GM13976 (cell line): ENCODE data around the gene DNAH3.

Experiments
- DNase-seq: peaks from one replicate; pipeline ENCODE4 v3.0.0; 2012; ENCODE audit warnings: low spot score
- CTCF ChIP-seq: IDR thresholded peaks from 2 replicates; pipeline ENCODE4 v1.5.1; 2012; ENCODE audit warnings: borderline replicate concordance, mild to moderate bottlenecking; ENCODE audit not compliant: insufficient read depth; ENCODE audit errors: extremely low read depth, missing control alignments, control extremely low read depth
- in situ Hi-C: fragments of 300-500 bp; cut with MboI; formaldehyde crosslinking; loops from one replicate; pipeline ENCODE4 v1.12.0; 2022; ENCODE audit warnings: low sequenced_read_pairs, mixed read lengths, inconsistent platforms; ENCODE audit not compliant: unreplicated experiment

Gene DNAH3

GRCh38 chr16:21167929-21168602 lies 17.4 kb upstream of the DNAH3 start:
- in situ Hi-C loops = no loop called here
- no peak for TF ChIP-seq CTCF
- no peak for DNase-seq

- no peak for TF ChIP-seq CTCF
- in situ Hi-C loops = no loop called here
- DNase-seq = no peak
These were observed 16.7 kb upstream of the DNAH3 start for GRCh38 chr16:21167360-21167759.

- DNase-seq = no peak
- no peak for TF ChIP-seq CTCF
- in situ Hi-C loops = no loop called here
These were observed 15.9 kb upstream of the DNAH3 start for GRCh38 chr16:21166561-21166961.

GRCh38 chr16:21164521-21165168 lies 14.0 kb upstream of the DNAH3 start:
- TF ChIP-seq CTCF = no peak
- DNase-seq = no peak
- in situ Hi-C loops = no loop called here

GRCh38 chr16:21163576-21163975 lies 12.9 kb upstream of the DNAH3 start:
- TF ChIP-seq CTCF = no peak
- DNase-seq = no peak
- in situ Hi-C loops = no loop called here

GRCh38 chr16:21162661-21163151 lies 12.1 kb upstream of the DNAH3 start:
- in situ Hi-C loops = no loop called here
- TF ChIP-seq CTCF = no peak

More at GRCh38 chr16:21162661-21163151, 12.1 kb upstream of the DNAH3 start:
- no peak for DNase-seq
